Esophagus muscularis mucosa (tissue), 4 donors: ENCODE measurements around the gene ZNF804B.

ENCODE experiments used
- EP300 ChIP-seq: sonication (generic); formaldehyde crosslinking; IDR thresholded peaks from one replicate; pipeline ENCODE4 v1.6.1; 2017; ENCODE audit warnings: antibody characterized with exemption
- POLR2A ChIP-seq: fragments of 450-650 bp; IDR thresholded peaks from one replicate; pipeline ENCODE4 v1.6.1; 2017; ENCODE audit warnings: antibody characterized with exemption, moderate library complexity, mild to moderate bottlenecking, low read depth
- POLR2AphosphoS5 ChIP-seq, 2 donors: sonication (generic); formaldehyde crosslinking; IDR thresholded peaks; one replicate each; pipeline ENCODE4 v1.6.1; 2017; ENCODE audit warnings: antibody characterized with exemption in 2 of 2
- TF ChIP-seq, protein P1 (sequence below), 3 experiments: fragments of 200-600 bp in 2 of 3; fragments of 450-650 bp in 1 of 3; sonication (generic) in 2 of 3; IDR thresholded peaks; one replicate each; pipeline ENCODE4 v1.5.1; 2017 to 2019; ENCODE audit warnings: antibody characterized with exemption in 3 of 3, mild to moderate bottlenecking in 2 of 3, moderate library complexity in 1 of 3

DNA sequence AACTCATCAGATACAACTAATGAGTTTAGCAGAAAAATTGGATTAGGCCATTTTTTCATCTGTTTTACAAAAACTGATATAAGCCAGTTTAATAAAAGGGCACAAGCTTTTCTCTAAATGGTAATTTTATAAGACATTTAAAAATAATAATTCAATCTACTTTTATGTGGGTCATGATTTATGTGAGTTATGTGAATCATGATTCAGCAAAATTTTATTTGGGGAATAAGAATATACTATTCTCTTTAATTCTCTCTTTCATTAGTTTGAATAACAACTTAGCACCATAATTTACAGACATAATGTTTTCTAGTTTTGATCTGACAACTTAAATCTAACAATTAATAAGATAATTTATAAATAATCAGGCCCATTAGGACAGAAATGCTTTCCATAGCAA, 99.8 kb downstream of the ZNF804B start:
- TF ChIP-seq, protein P1, sequence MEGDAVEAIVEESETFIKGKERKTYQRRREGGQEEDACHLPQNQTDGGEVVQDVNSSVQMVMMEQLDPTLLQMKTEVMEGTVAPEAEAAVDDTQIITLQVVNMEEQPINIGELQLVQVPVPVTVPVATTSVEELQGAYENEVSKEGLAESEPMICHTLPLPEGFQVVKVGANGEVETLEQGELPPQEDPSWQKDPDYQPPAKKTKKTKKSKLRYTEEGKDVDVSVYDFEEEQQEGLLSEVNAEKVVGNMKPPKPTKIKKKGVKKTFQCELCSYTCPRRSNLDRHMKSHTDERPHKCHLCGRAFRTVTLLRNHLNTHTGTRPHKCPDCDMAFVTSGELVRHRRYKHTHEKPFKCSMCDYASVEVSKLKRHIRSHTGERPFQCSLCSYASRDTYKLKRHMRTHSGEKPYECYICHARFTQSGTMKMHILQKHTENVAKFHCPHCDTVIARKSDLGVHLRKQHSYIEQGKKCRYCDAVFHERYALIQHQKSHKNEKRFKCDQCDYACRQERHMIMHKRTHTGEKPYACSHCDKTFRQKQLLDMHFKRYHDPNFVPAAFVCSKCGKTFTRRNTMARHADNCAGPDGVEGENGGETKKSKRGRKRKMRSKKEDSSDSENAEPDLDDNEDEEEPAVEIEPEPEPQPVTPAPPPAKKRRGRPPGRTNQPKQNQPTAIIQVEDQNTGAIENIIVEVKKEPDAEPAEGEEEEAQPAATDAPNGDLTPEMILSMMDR (IDR thresholded peaks at IDR 0.05) = no peak
- TF ChIP-seq EP300 (no peak), POLR2AphosphoS5 (IDR thresholded peaks at IDR 0.05) (no peak), POLR2A (no peak)
